CD14-positive monocyte (primary cell): Measurements from ENCODE around the gene HDAC4. TPM values are rescaled to one million over a fixed set of nuclear protein-coding genes. Genes with fewer than 3 reads are reported as not detected.

Experiments
- DNase-seq, 3 donors: peaks; one replicate each; pipeline ENCODE4 v3.0.0-alpha.2; 2011 to 2022
- H2AFZ ChIP-seq: 2 replicates; pipeline ENCODE4 v1.6.0; 2012; ENCODE audit warnings: mild to moderate bottlenecking, low read depth, low read length, inconsistent platforms; ENCODE audit not compliant: insufficient read depth, poor library complexity, severe bottlenecking
- H3K27ac ChIP-seq, 2 donors: 1 replicate in 1 of 2; 2 replicates in 1 of 2; pipeline ENCODE4 v1.5.1; 2012 to 2013; ENCODE audit warnings: low read length in 2 of 2, control low read depth in 1 of 2, inconsistent platforms in 1 of 2, low read depth in 1 of 2, mild to moderate bottlenecking in 1 of 2
- H3K27me3 ChIP-seq, 2 donors: one replicate each; pipeline versions ENCODE4 v1.6.0 to v1.6.1; 2011 to 2013; ENCODE audit warnings: low read length in 2 of 2; ENCODE audit not compliant: control insufficient read depth in 2 of 2, insufficient read depth in 2 of 2
- H3K36me3 ChIP-seq, 2 donors: replicated peaks in 1 of 2; 1 replicate in 1 of 2; 2 replicates in 1 of 2; pipeline versions ENCODE4 v1.5.1 to v1.6.1; 2012 to 2013; ENCODE audit warnings: low read length in 2 of 2, control low read depth in 1 of 2, inconsistent platforms in 1 of 2, mild to moderate bottlenecking in 1 of 2; ENCODE audit not compliant: insufficient read depth in 2 of 2, control insufficient read depth in 1 of 2
- H3K4me1 ChIP-seq, 2 donors: 1 replicate in 1 of 2; 2 replicates in 1 of 2; pipeline versions ENCODE4 v1.5.1 to v1.6.1; 2012 to 2013; ENCODE audit warnings: low read length in 2 of 2, control low read depth in 1 of 2, inconsistent platforms in 1 of 2, mild to moderate bottlenecking in 1 of 2, moderate library complexity in 1 of 2; ENCODE audit not compliant: insufficient read depth in 2 of 2, control insufficient read depth in 1 of 2
- H3K4me2 ChIP-seq: replicated peaks from 2 replicates; pipeline ENCODE3; 2012; ENCODE audit warnings: low read length, moderate library complexity, mild to moderate bottlenecking; ENCODE audit not compliant: poor library complexity, severe bottlenecking; ENCODE audit errors: extremely low read depth
- H3K4me3 ChIP-seq, 3 experiments: fragments of 200-600 bp in 1 of 3; sonication (generic) in 1 of 3; replicated peaks in 1 of 3; 1 replicate in 2 of 3; 2 replicates in 1 of 3; pipeline ENCODE4 v1.5.1; 2011 to 2013; ENCODE audit warnings: low read length in 3 of 3, mild to moderate bottlenecking in 3 of 3, control low read depth in 2 of 3, low read depth in 2 of 3, inconsistent platforms in 1 of 3, moderate library complexity in 1 of 3
- H3K79me2 ChIP-seq: 2 replicates; pipeline ENCODE4 v1.6.0; 2012; ENCODE audit warnings: mild to moderate bottlenecking, control low read depth, inconsistent platforms, low read length, moderate library complexity; ENCODE audit not compliant: insufficient read depth
- H3K9ac ChIP-seq: 2 replicates; pipeline ENCODE4 v1.6.0; 2017; ENCODE audit warnings: low read length, mild to moderate bottlenecking; ENCODE audit not compliant: insufficient read depth, poor library complexity, severe bottlenecking
- H3K9me3 ChIP-seq, 2 donors: replicated peaks in 1 of 2; 1 replicate in 1 of 2; 2 replicates in 1 of 2; pipeline versions ENCODE4 v1.5.1 to v1.6.1; 2012 to 2013; ENCODE audit warnings: low read length in 2 of 2, control low read depth in 1 of 2; ENCODE audit not compliant: control insufficient read depth in 1 of 2, insufficient read depth in 1 of 2
- H4K20me1 ChIP-seq: 2 replicates; pipeline ENCODE4 v1.6.0; 2012; ENCODE audit warnings: mild to moderate bottlenecking, low read length, control low read depth, moderate library complexity; ENCODE audit not compliant: insufficient read depth
- H3K27ac Mint-ChIP-seq, 7 donors: one replicate each; pipeline ENCODE4 v1.8.0; 2020; ENCODE audit warnings: mild to moderate bottlenecking in 7 of 7, mixed read lengths in 7 of 7, moderate library complexity in 6 of 7, inconsistent platforms in 2 of 7
- H3K27me3 Mint-ChIP-seq, 3 donors: one replicate each; pipeline ENCODE4 v1.8.0; 2021 to 2022; ENCODE audit warnings: low read depth in 3 of 3, mild to moderate bottlenecking in 3 of 3, mixed read lengths in 3 of 3, moderate library complexity in 3 of 3, inconsistent platforms in 1 of 3
- H3K36me3 Mint-ChIP-seq, 2 donors: one replicate each; pipeline ENCODE4 v1.8.0; 2020; ENCODE audit warnings: mixed read lengths in 2 of 2, inconsistent platforms in 1 of 2, mild to moderate bottlenecking in 1 of 2
- H3K4me1 Mint-ChIP-seq: one replicate; pipeline ENCODE4 v1.8.0; 2020; ENCODE audit warnings: mild to moderate bottlenecking, mixed read lengths
- H3K4me3 Mint-ChIP-seq, 2 donors: one replicate each; pipeline ENCODE4 v1.8.0; 2020; ENCODE audit warnings: mild to moderate bottlenecking in 2 of 2, mixed read lengths in 2 of 2, moderate library complexity in 1 of 2
- H3K9me3 Mint-ChIP-seq, 7 donors: one replicate each; pipeline ENCODE4 v1.8.0; 2020 to 2022; ENCODE audit warnings: mixed read lengths in 7 of 7, mild to moderate bottlenecking in 6 of 7, moderate library complexity in 6 of 7, inconsistent platforms in 2 of 7
- CTCF ChIP-seq: fragments of 200-600 bp; IDR thresholded peaks from one replicate; pipeline ENCODE4 v1.8.0; 2022; ENCODE audit warnings: antibody characterized with exemption, mild to moderate bottlenecking
- WGBS: methylation state at CpG from one replicate; pipeline ENCODE4 v1.1.5; 2013; ENCODE audit warnings: missing lambda C conversion rate; ENCODE audit not compliant: insufficient coverage; 5-methylcytosine and 5-hydroxymethylcytosine counted together
- intact Hi-C, 2 donors: fragments of 100-400 bp; cut with micrococcal nuclease; formaldehyde crosslinking; loops; one replicate each; pipeline versions ENCODE4 v1.15.0 to v1.15.1; 2023
- polyA plus RNA-seq, 3 donors: library from polyadenylated mRNA; depleted of rRNA in 1 of 3; unstranded in 2 of 3; stranded (reverse) in 1 of 3; fragments of 300-500 nt in 2 of 3; fragments of >200 nt in 1 of 3; fragmentation: Illumina TruSeq in 2 of 3; gene quantifications; 1 replicate in 2 of 3; 2 replicates in 1 of 3; pipeline ENCODE4 v1.2.3, GENCODE V29; 2012 to 2021

HDAC4 gene
- polyA plus RNA-seq, 3 donors = 3.3 to 23.0 (median 4.5) TPM

GRCh38 chr2:239178484-239178883 is 222.3 kb downstream of the HDAC4 start:
- Histone ChIP-seq H3K27ac (peak overlapping the region in 1 of 2 donors; percentile 26), H3K9me3 (peaks cover 14 to 31% of the 10 kb centered on the region in 2 donors), H3K4me1 (no peaks in the 10 kb centered on the region), H3K27me3 (no peaks in the 10 kb centered on the region), H3K9ac (no peak overlapping the region), H2AFZ (no peak overlapping the region), H3K4me2 (no peak overlapping the region), H3K36me3 (peaks cover 94 to 100% of the 10 kb centered on the region in 2 donors), H3K79me2 (peaks cover 67% of the 10 kb centered on the region), H3K4me3 (no peak overlapping the region), H4K20me1 (peaks cover 28% of the 10 kb centered on the region)
- no peak for TF ChIP-seq CTCF
- DNase-seq = no peak
- intact Hi-C loops = no loop called here
- Mint-ChIP-seq H3K27ac (peak overlapping the region in 4 of 7 donors; percentile 10 to 87 (median 54)), H3K27me3 (no peaks in the 10 kb centered on the region), H3K4me1 (no peaks in the 10 kb centered on the region), H3K36me3 (peaks cover 94 to 98% of the 10 kb centered on the region in 2 donors), H3K9me3 (peaks cover 21 to 42% (median 37%) of the 10 kb centered on the region in 7 donors), H3K4me3 (no peak overlapping the region)
- WGBS = 100% methylated on average over 6 of the region's 10 CpGs

GRCh38 chr2:239177908-239178307 is 222.9 kb downstream of the HDAC4 start:
- H3K4me3 Mint-ChIP-seq = no peak overlapping the region
- Histone ChIP-seq H3K4me3 (no peak overlapping the region), H3K4me2 (no peak overlapping the region), H4K20me1 (peaks cover 24% of the 10 kb centered on the region), H3K27me3 (no peaks in the 10 kb centered on the region), H3K27ac (no peak overlapping the region), H3K4me1 (no peaks in the 10 kb centered on the region), H3K79me2 (peaks cover 67% of the 10 kb centered on the region), H3K36me3 (peaks cover 95 to 100% of the 10 kb centered on the region in 2 donors), H2AFZ (no peak overlapping the region), H3K9me3 (peaks cover 15 to 31% of the 10 kb centered on the region in 2 donors), H3K9ac (no peak overlapping the region)
- H3K27ac Mint-ChIP-seq = no peak overlapping the region
- no peak for TF ChIP-seq CTCF
- no peaks in the 10 kb centered on the region for H3K27me3 Mint-ChIP-seq
- intact Hi-C loops = no loop called here
- peaks cover 23 to 43% (median 37%) of the 10 kb centered on the region in 7 donors for H3K9me3 Mint-ChIP-seq
- H3K36me3 Mint-ChIP-seq = peaks cover 93 to 97% of the 10 kb centered on the region in 2 donors
- H3K4me1 Mint-ChIP-seq = peaks cover 3% of the 10 kb centered on the region
- no peak for DNase-seq
- WGBS = 97% methylated on average over 16 of the region's 17 CpGs
